Lower leg skin (tissue), 3 donors: Measurements from ENCODE around the gene SNRNP27.

Experiments used
- CTCF ChIP-seq, 3 donors: fragments of 450-650 bp; IDR thresholded peaks; one replicate each; pipeline ENCODE4 v1.5.1; 2016; ENCODE audit warnings: antibody characterized with exemption in 3 of 3, mild to moderate bottlenecking in 3 of 3, moderate library complexity in 2 of 3
- POLR2A ChIP-seq, 2 donors: fragments of 450-650 bp; IDR thresholded peaks; one replicate each; pipeline ENCODE4 v1.6.1; 2016 to 2017; ENCODE audit warnings: antibody characterized with exemption in 2 of 2, mild to moderate bottlenecking in 1 of 2, moderate library complexity in 1 of 2

GRCh38 chr2:69939722-69940121 lies 46.0 kb downstream of the SNRNP27 start:
- TF ChIP-seq CTCF (IDR thresholded peaks at IDR 0.05) (no peak), POLR2A (IDR thresholded peaks at IDR 0.05) (no peak)
